ENCODE results near the gene CEBPB. TPM values are rescaled to one million over a fixed set of nuclear protein-coding genes. Genes with fewer than 3 reads are reported as not detected.
A peak's percentile ranks its signal among the peaks of the same experiment; 100 is the strongest.

CEBPB gene
- total RNA-seq, 1 donor: 38.1 TPM

DNA sequence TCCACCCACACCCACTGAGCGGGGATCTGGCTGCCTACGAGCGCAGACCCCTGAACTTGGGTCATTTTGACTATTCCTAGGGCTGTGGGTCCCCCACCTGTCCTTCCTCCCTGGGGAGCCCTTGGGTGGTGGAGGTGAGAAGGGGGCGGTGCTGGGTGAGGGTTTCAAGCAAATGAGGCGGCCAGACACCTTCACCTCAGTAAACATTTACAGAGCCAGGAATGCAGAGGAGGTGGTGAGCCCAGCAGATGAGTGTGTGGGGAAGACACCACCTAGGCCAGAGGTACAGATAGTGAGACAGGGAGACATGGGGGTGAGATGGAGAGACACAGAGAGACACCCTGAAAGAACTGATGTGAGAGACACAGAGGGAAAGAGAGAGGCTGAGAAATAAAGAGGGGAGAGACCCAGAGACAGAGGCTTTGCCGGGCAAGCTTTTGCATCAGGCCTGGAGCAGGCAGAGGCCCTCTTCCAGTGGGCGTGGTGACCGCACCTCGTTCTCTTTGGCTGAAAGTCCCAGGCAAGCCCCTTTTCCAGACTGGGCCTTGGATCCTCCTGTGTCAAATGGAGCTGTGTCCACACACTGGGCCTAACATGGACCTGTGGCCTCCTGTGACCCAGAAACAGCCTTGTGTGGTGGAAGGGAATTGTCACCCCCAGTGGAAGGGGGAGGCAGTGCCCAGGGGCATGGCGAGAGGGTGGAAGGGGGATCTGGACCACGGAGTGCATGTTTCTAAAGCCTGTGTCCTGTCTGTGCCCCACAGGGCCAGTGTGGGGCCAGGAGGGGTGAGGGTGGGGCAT, 29.7 kb downstream of the CEBPB start:
- no peak for TF ChIP-seq CTCF (IDR thresholded peaks at IDR 0.05; ENCODE audit: insufficient read depth, low read length)
- DNase-seq (ENCODE audit: low read depth): no peak

GRCh38 chr20:50220894-50221365, 30.3 kb downstream of the CEBPB start:
- no peak for TF ChIP-seq CTCF (IDR thresholded peaks at IDR 0.05; ENCODE audit: insufficient read depth, low read length)
- H3K4me3 ChIP-seq (ENCODE audit: low read depth, low read length): no peak overlapping the region
- DNase-seq (ENCODE audit: low read depth): no peak

More for the DNA sequence above, 29.7 kb downstream of the CEBPB start:
- no peak overlapping the region for H3K4me3 ChIP-seq (ENCODE audit: low read depth, low read length)

DNA sequence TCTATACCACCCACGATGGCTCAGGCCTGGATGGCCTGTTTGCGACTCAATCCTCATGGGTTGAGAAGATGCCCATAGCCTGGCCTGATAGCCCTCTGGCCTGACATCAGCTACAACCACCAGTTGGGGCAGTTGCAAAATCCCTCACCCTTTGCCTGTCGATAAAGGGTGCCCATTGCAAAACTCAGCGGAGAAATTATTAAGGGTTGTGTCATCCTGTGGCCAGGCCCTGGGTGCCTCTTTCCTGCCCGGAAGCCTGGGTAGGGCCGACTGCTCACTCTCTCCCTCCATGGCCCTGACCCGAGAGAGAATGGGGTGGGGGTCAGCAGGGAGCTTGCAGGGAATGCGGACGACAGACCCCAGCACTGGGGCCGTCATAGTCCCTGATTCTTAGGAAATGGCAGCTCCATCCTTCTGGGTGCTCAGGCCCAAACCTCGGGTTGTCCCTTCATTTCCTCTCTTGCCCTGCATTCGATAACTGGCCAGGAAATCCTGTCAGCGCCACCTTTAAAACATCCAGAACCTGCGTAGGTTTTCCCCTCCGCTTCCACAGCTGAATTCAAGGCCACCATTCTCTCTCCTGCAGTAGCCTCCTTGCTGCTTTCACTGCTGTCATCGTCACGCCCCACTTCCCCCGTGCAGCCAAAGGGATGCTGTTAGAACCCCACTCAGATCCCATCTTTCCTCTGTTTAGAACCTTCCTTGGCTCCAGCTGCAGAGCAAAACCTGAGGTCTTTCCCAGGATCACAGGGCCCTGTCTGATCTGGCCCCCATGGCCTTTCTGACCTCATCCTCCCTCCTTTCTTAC, 31.1 kb downstream of the CEBPB start:
- no peak overlapping the region for H3K4me3 ChIP-seq (ENCODE audit: low read depth, low read length)
- peak; percentile 36 for DNase-seq (ENCODE audit: low read depth)
- TF ChIP-seq CTCF (IDR thresholded peaks at IDR 0.05; ENCODE audit: insufficient read depth, low read length): no peak

- DNase-seq (ENCODE audit: low read depth): no peak
- no peak overlapping the region for H3K4me3 ChIP-seq (ENCODE audit: low read depth, low read length)
- no peak for TF ChIP-seq CTCF (IDR thresholded peaks at IDR 0.05; ENCODE audit: insufficient read depth, low read length)
Measured at GRCh38 chr20:50222309-50223038, 31.8 kb downstream of the CEBPB start.

DNA sequence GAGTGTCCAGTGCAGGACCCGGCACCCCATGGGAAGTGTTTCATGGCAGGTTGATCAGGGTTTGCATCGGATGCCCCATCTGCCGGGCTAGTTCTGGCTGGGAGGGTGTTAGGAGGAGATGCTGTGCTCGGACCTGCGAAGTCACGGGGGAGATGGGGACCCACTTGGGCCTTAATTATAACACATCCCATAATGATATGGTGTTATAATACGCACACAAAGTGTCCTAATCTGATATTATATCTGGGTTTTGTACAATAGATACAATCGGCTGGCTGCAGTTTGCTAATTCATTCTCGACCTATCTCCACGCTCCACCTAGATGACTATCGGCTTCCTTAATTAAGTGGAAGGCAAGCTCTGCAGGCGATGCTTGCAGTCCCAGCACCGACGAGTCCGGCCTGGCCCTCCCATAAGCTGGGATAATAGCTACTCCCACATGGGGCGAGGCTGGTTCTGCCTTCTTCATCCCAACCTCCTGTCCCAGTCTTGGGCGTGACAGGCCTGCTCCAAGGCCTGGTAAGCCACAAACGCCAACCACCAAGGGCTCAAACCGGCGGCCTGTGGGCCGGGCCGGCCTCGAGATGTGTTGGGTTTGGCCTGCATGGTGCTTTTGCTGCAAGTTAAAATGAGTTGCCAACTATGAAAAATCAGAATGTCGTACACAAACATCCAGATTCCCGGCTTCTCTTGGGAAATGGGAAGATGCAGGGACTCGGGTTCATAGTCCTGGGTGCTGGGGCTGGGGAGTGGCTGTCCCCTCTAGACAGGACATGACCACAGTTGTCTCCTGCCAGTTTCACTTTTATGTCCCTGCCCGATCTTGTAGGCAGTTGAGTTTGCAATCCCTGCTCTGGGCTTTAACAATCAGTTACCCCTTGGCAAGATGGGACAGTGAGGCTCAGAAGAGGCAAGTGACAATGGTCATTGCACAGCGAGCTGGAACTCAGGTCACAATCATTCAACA, 32.7 kb downstream of the CEBPB start:
- no peak for DNase-seq (ENCODE audit: low read depth)
- no peak overlapping the region for H3K4me3 ChIP-seq (ENCODE audit: low read depth, low read length)
- no peak for TF ChIP-seq CTCF (IDR thresholded peaks at IDR 0.05; ENCODE audit: insufficient read depth, low read length)
